Heart right ventricle (tissue), 16 donors: Measurements from ENCODE around the gene MRPL4. TPM values are rescaled to one million over a fixed set of nuclear protein-coding genes. Genes with fewer than 3 reads are reported as not detected.
A peak's percentile ranks its signal among the peaks of the same experiment; 100 is the strongest.

ENCODE experiments used
- ATAC-seq, 8 donors: fragments of 200-7000 bp; cut with Tn5 transposase; one replicate each; pipeline ENCODE4 v1.9.1; 2020; ENCODE audit warnings: mild to moderate bottlenecking in 8 of 8, moderate library complexity in 8 of 8, moderate number of reproducible peaks in 1 of 8
- DNase-seq, 2 donors: peaks; one replicate each; pipeline ENCODE4 v3.0.0-alpha.2; 2020
- H3K27ac ChIP-seq, 10 donors: fragments of 200-600 bp; sonication (generic) in 2 of 10; one replicate each; pipeline versions ENCODE4 v1.5.0 to v1.8.0; 2020 to 2022; ENCODE audit warnings: mild to moderate bottlenecking in 3 of 10
- H3K27me3 ChIP-seq, 7 donors: fragments of 200-600 bp; one replicate each; pipeline ENCODE4 v1.8.0; 2021 to 2022; ENCODE audit warnings: mild to moderate bottlenecking in 2 of 7
- H3K36me3 ChIP-seq, 9 donors: fragments of 200-600 bp; sonication (generic) in 1 of 9; one replicate each; pipeline versions ENCODE4 v1.5.0 to v1.8.0; 2020 to 2022; ENCODE audit warnings: mild to moderate bottlenecking in 2 of 9
- H3K4me1 ChIP-seq, 9 donors: fragments of 200-600 bp; sonication (generic) in 1 of 9; one replicate each; pipeline versions ENCODE4 v1.5.0 to v1.8.0; 2020 to 2022; ENCODE audit warnings: mild to moderate bottlenecking in 4 of 9
- H3K4me3 ChIP-seq, 10 donors: fragments of 200-600 bp; sonication (generic) in 2 of 10; one replicate each; pipeline versions ENCODE4 v1.5.0 to v1.8.0; 2020 to 2022; ENCODE audit warnings: mild to moderate bottlenecking in 7 of 10, moderate library complexity in 2 of 10
- H3K9me3 ChIP-seq, 11 donors: fragments of 200-600 bp in 10 of 11; sonication (generic) in 2 of 11; one replicate each; pipeline versions ENCODE4 v1.5.0 to v1.8.0; 2013 to 2022; ENCODE audit warnings: mild to moderate bottlenecking in 2 of 11, control low read depth in 1 of 11, moderate library complexity in 1 of 11
- WGBS, 2 donors: extraction: QIAGEN DNeasy Blood & Tissue Kit; methylation state at CpG; one replicate each; pipeline ENCODE4 v1.1.7; 2013; ENCODE audit warnings: inconsistent platforms in 1 of 2; 5-methylcytosine and 5-hydroxymethylcytosine counted together
- intact Hi-C, 10 donors: fragments of 100-400 bp; cut with DNase I; formaldehyde crosslinking; loops; one replicate each; pipeline versions ENCODE4 v1.11.1 to v1.14.2; 2022
- polyA plus RNA-seq, 2 donors: library from polyadenylated mRNA; stranded (reverse); fragments of 200-250 nt; gene quantifications; one replicate each; pipeline ENCODE4 v1.2.3, GENCODE V29; 2013
- total RNA-seq, 10 donors: library from RNA; stranded (reverse); fragmentation: NEBNext Ultra II Directional in 3 of 10; extraction: Animal tissue kit (Norgen Biotek cat#: 25700) in 3 of 10; gene quantifications; one replicate each; pipeline versions ENCODE4 v1.2.1 to v1.2.4, GENCODE V29; 2021 to 2023
- TF ChIP-seq, protein P1 (sequence below), 9 donors: fragments of 200-600 bp; sonication (generic) in 2 of 9; IDR thresholded peaks; one replicate each; pipeline versions ENCODE4 v1.5.0 to v1.8.0; 2021 to 2022; ENCODE audit warnings: antibody characterized with exemption in 9 of 9, mild to moderate bottlenecking in 5 of 9, moderate library complexity in 1 of 9
- donor health status: Arrhythmogenic right ventricular cardiomyopathy.
- donor health status: ischemic (EF 13 %, LVEDD 7.1; RV severe dilation, severe dysfunction).
- donor health status: healthy with polysubstance abuse.
- donor health status: DM: no; HTN: yes; CAD: no.
- donor health status: DM: no; HTN: no; CAD: no.
- donor health status: ischemic (EF 25% LVEDD 6.9; RV normal size, moderate dysfunction).
- donor health status: ischemic (EF 25% LVEDD 5.7; RV mildly dilated, moderate dysfunction).
- donor health status: healthy.
- donor health status: DM: yes; HTN: yes; CAD: no.
- donor health status: Ischemic cardiomyopathy.
- donor health status: ischemic (EF 35%, LVEDD 5.7; RV mildly dilated, moderate dysfunction).
- donor health status: nonischemic (EF 11% LVEDD 7.7; RV severe dilation, severe dysfunction).
- donor health status: DM: yes; HTN: yes; CAD: no.
- donor health status: PGD.
- donor health status: ischemic (EF 29% LVEDD 5.4; RV normal size, mild dysfunction).
- donor health status: nonischemic (EF 23%, LVEDD 6.1; RV moderate dilation, normal function).

MRPL4 gene
- total and polyA plus RNA-seq, 12 donors: 29.0 to 101 (median 69.0) TPM

DNA sequence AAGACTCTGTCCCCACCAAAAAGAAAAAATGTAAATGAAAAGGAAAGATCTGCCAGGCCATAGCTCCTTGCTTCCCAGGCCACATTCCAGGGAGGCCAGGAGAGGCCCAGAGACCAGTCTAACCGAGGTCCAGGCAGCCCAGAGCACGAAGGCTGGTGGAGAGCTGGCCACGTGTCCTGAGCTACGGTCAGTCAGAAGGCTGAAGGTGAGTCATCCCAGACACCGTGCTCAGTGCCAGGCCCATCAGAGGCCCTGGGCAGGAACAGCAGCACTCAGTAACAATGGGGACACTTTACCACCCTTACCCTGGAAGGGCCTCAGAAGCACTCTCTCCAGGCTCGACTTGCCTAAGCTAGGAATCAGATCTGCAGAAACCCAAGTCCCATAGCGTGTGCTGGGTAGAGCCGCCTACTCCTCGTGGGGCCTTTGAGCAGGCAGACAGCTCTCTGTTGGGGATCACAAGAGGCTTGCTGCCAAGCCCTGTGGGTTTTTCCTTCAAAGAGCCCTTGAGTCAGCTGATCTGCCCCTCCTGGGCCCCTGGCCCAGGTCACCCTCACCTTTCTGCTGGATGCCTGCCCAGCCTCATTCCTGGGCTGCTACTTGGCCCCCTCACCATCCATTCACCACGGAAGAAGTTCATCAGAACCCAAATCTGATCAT is 45.7 kb upstream of the MRPL4 start:
- TF ChIP-seq, protein P1, sequence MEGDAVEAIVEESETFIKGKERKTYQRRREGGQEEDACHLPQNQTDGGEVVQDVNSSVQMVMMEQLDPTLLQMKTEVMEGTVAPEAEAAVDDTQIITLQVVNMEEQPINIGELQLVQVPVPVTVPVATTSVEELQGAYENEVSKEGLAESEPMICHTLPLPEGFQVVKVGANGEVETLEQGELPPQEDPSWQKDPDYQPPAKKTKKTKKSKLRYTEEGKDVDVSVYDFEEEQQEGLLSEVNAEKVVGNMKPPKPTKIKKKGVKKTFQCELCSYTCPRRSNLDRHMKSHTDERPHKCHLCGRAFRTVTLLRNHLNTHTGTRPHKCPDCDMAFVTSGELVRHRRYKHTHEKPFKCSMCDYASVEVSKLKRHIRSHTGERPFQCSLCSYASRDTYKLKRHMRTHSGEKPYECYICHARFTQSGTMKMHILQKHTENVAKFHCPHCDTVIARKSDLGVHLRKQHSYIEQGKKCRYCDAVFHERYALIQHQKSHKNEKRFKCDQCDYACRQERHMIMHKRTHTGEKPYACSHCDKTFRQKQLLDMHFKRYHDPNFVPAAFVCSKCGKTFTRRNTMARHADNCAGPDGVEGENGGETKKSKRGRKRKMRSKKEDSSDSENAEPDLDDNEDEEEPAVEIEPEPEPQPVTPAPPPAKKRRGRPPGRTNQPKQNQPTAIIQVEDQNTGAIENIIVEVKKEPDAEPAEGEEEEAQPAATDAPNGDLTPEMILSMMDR (IDR thresholded peaks at IDR 0.05): no peak
- H3K4me3 ChIP-seq: no peak overlapping the region
- DNase-seq: no peak
- H3K36me3 ChIP-seq: no peaks in the 10 kb centered on the region
- 74 to 84% methylated on average over 10 of the region's 10 CpGs for WGBS, 2 donors
- no peak overlapping the region for H3K27ac ChIP-seq
- intact Hi-C loops: no loop called here
- no peaks in the 10 kb centered on the region for H3K27me3 ChIP-seq
- peaks cover 0 to 18% (median 0%) of the 10 kb centered on the region in 9 donors for H3K4me1 ChIP-seq
- peak in 4 of 8 donors; percentile 37 to 69 (median 57) for ATAC-seq
- peaks cover 0 to 7% (median 0%) of the 10 kb centered on the region in 11 donors for H3K9me3 ChIP-seq

DNA sequence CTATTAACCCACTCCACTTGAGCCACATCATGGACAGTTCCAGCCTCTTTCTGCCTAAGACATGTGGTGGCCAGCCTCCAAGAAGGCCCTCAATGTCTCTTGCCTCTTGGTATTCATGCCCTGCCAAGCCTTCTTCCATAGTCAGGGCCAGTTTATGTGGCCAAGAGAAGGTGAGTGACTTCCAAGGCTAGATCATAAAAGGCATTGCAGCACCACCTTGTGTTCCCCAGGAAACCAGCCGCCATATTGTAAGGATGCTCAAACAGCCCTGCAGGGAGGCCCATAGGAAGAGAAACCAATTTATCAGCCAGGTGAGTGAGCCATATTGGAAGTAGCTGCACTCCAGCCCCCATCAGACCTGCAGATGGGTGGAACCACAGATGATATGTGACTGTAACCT is 45.0 kb upstream of the MRPL4 start:
- intact Hi-C loops: no loop called here
- DNase-seq: no peak
- peaks cover 0 to 7% (median 0%) of the 10 kb centered on the region in 11 donors for H3K9me3 ChIP-seq
- WGBS, 2 donors: 94 to 100% methylated on average over 1 of the region's 1 CpG
- TF ChIP-seq, protein P1 (IDR thresholded peaks at IDR 0.05): no peak
- H3K36me3 ChIP-seq: no peaks in the 10 kb centered on the region
- H3K4me1 ChIP-seq: peaks cover 0 to 18% (median 0%) of the 10 kb centered on the region in 9 donors
- ATAC-seq: no peak
- no peak overlapping the region for H3K27ac ChIP-seq
- H3K27me3 ChIP-seq: no peaks in the 10 kb centered on the region
- no peak overlapping the region for H3K4me3 ChIP-seq

GRCh38 chr19:10209315-10209714 is 42.7 kb upstream of the MRPL4 start:
- no peak for ATAC-seq
- Histone ChIP-seq H3K36me3 (no peaks in the 10 kb centered on the region), H3K27me3 (no peaks in the 10 kb centered on the region), H3K4me3 (no peak overlapping the region), H3K9me3 (peaks cover 0 to 7% (median 0%) of the 10 kb centered on the region in 11 donors), H3K4me1 (peaks cover 0 to 18% (median 0%) of the 10 kb centered on the region in 9 donors), H3K27ac (no peak overlapping the region)
- DNase-seq: no peak
- TF ChIP-seq, protein P1 (IDR thresholded peaks at IDR 0.05): no peak
- intact Hi-C loops: no loop called here
- WGBS, 2 donors: 77 to 78% methylated on average over 4 of the region's 4 CpGs

DNA sequence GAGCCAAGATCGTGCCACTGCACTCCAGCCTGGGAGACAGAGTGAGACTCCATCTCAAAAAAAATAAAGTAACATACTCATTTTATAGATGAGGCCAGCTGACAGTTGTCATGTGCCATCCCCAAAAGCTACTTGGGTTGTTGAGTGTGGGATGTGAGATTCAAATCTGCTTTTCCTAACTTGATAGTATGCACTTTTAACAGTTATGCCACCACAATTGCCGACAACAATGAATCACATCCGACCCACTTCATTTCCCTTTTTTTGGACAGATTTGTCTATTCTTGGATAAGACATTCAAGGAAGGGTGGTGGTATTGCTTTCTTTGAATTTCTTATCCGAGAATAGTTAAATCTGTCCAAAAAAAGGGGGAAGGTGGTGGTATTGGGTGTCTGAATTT is 41.0 kb upstream of the MRPL4 start:
- Histone ChIP-seq H3K4me3 (no peak overlapping the region), H3K27me3 (no peaks in the 10 kb centered on the region), H3K4me1 (peaks cover 0 to 18% (median 0%) of the 10 kb centered on the region in 9 donors), H3K9me3 (peaks cover 0 to 7% (median 0%) of the 10 kb centered on the region in 11 donors), H3K27ac (no peak overlapping the region), H3K36me3 (no peaks in the 10 kb centered on the region)
- TF ChIP-seq, protein P1 (IDR thresholded peaks at IDR 0.05): no peak
- WGBS, 2 donors: 87 to 91% methylated on average over 4 of the region's 4 CpGs
- ATAC-seq (no peak), DNase-seq (no peak)
- intact Hi-C loops: no loop called here
